ENCODE measurements around the gene TRIM29. TPM values are rescaled to one million over a fixed set of nuclear protein-coding genes. Genes with fewer than 3 reads are reported as not detected.

TRIM29 gene
- total RNA-seq, 1 donor from 2014 or later, result not detected

- ATAC-seq (ENCODE audit: poor library complexity), result no peak
- intact Hi-C loops (cut with DNase I), result no loop called here
- no peak for DNase-seq
Measured at GRCh38 chr11:120174866-120175265, 37.0 kb upstream of the TRIM29 start.

GRCh38 chr11:120173807-120174206 lies 35.9 kb upstream of the TRIM29 start:
- ATAC-seq (ENCODE audit: poor library complexity) (no peak), DNase-seq (no peak)
- intact Hi-C loops (cut with DNase I), result loop anchor here (2.0 kb wide), 2 partner anchors 55 to 129 kb away; no protein-coding TSS in a partner anchor

GRCh38 chr11:120173019-120173705 lies 35.2 kb upstream of the TRIM29 start:
- intact Hi-C loops (cut with DNase I), result loop anchor here (2.0 kb wide), 2 partner anchors 56 to 130 kb away; no protein-coding TSS in a partner anchor
- ATAC-seq (ENCODE audit: poor library complexity) (no peak), DNase-seq (no peak)

GRCh38 chr11:120172054-120172911 lies 34.4 kb upstream of the TRIM29 start:
- intact Hi-C loops (cut with DNase I), result loop anchor here (2.0 kb wide), 2 partner anchors 57 to 131 kb away; no protein-coding TSS in a partner anchor
- DNase-seq (peak; percentile 80), ATAC-seq (ENCODE audit: poor library complexity) (peak; percentile 71)

- ATAC-seq (ENCODE audit: poor library complexity), result no peak
- DNase-seq, result no peak
- intact Hi-C loops (cut with DNase I), result no loop called here
Measured at GRCh38 chr11:120170741-120171261, 32.9 kb upstream of the TRIM29 start.

- no peak for DNase-seq
- intact Hi-C loops (cut with DNase I), result no loop called here
- ATAC-seq (ENCODE audit: poor library complexity), result no peak
Measured at GRCh38 chr11:120169981-120170698, 32.2 kb upstream of the TRIM29 start.

- DNase-seq, result peak; percentile 77
- intact Hi-C loops (cut with DNase I), result no loop called here
- peak; percentile 95 for ATAC-seq (ENCODE audit: poor library complexity)
Measured at GRCh38 chr11:120168960-120169681, 31.2 kb upstream of the TRIM29 start.

GRCh38 chr11:120168108-120168959 lies 30.4 kb upstream of the TRIM29 start:
- DNase-seq, result peak; percentile 38
- ATAC-seq (ENCODE audit: poor library complexity), result no peak
- intact Hi-C loops (cut with DNase I), result no loop called here

- DNase-seq, result no peak
- ATAC-seq (ENCODE audit: poor library complexity), result no peak
- intact Hi-C loops (cut with DNase I), result no loop called here
Measured at GRCh38 chr11:120167659-120168058, 29.7 kb upstream of the TRIM29 start.

- no peak for ATAC-seq (ENCODE audit: poor library complexity)
- intact Hi-C loops (cut with DNase I), result no loop called here
- no peak for DNase-seq
Measured at GRCh38 chr11:120160436-120160835, 22.5 kb upstream of the TRIM29 start.

GRCh38 chr11:120153221-120153620 lies 15.3 kb upstream of the TRIM29 start:
- intact Hi-C loops (cut with DNase I), result no loop called here
- ATAC-seq (ENCODE audit: poor library complexity) (no peak), DNase-seq (no peak)

GRCh38 chr11:120151536-120151935 lies 13.6 kb upstream of the TRIM29 start:
- ATAC-seq (ENCODE audit: poor library complexity) (no peak), DNase-seq (no peak)
- intact Hi-C loops (cut with DNase I), result no loop called here

- intact Hi-C loops (cut with DNase I), result no loop called here
- ATAC-seq (ENCODE audit: poor library complexity) (no peak), DNase-seq (no peak)
Measured at GRCh38 chr11:120149246-120149645, 11.3 kb upstream of the TRIM29 start.

GRCh38 chr11:120147950-120148270 lies 10.0 kb upstream of the TRIM29 start:
- DNase-seq, result no peak
- no peak for ATAC-seq (ENCODE audit: poor library complexity)
- intact Hi-C loops (cut with DNase I), result no loop called here

GRCh38 chr11:120147094-120147949 lies 9.4 kb upstream of the TRIM29 start:
- intact Hi-C loops (cut with DNase I), result no loop called here
- ATAC-seq (ENCODE audit: poor library complexity) (no peak), DNase-seq (no peak)

GRCh38 chr11:120146413-120147093 lies 8.6 kb upstream of the TRIM29 start:
- ATAC-seq (ENCODE audit: poor library complexity) (no peak), DNase-seq (no peak)
- intact Hi-C loops (cut with DNase I), result no loop called here
